CD4-positive, alpha-beta T cell treated with Interleukin-15 for 4 hours (primary cell): ENCODE data around the gene DALRD3.
"Not testable (repeated sequence)": the region's sequence is repeated elsewhere in the genome, so short reads cannot be mapped to it uniquely, and the experiment has no call there.

Experiments used
- DNase-seq: peaks from one replicate; pipeline ENCODE4 v3.0.0-alpha.2; 2020; ENCODE audit warnings: low spot score

DALRD3 gene

GRCh38 chr3:49021213-49021812 is 2.9 kb upstream of the DALRD3 start:
- DNase-seq = peak; percentile 99

GRCh38 chr3:49020330-49021212 is 2.2 kb upstream of the DALRD3 start:
- no peak for DNase-seq

DNA sequence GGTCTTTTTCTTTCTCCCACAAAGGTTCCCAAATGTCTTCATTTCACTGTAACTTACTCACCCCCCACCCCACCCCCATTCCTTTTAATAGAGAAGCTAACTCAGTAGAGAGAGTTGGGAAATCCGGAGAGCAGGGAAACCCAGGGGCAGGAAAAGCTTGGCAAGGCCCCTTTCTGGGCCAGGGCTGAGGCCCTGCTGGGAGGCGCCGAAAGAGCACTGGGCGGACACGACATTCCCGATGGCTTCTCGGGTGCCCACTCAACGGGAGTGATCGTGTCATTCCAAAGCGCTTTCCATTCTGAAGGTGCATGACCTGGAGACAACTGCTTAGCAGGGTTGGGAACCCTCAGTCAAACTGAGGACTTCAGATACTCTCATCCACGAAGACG is 1.6 kb upstream of the DALRD3 start:
- no peak for DNase-seq

DNA sequence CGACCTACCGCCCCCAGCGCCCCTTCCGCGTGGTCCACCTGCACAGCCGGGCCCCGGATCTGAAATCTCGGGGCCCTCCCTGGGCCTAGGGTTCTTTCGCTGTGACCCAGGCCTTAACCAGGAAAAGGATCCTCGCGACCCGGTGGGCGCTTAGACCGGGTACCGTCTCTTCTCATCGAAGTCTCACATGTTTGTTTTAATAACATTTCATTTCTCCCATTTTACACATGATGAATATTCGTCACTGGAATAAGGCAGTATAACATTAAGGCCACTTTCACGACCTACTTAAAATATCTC is 277 bp upstream of the DALRD3 start:
- DNase-seq = no peak

DNA sequence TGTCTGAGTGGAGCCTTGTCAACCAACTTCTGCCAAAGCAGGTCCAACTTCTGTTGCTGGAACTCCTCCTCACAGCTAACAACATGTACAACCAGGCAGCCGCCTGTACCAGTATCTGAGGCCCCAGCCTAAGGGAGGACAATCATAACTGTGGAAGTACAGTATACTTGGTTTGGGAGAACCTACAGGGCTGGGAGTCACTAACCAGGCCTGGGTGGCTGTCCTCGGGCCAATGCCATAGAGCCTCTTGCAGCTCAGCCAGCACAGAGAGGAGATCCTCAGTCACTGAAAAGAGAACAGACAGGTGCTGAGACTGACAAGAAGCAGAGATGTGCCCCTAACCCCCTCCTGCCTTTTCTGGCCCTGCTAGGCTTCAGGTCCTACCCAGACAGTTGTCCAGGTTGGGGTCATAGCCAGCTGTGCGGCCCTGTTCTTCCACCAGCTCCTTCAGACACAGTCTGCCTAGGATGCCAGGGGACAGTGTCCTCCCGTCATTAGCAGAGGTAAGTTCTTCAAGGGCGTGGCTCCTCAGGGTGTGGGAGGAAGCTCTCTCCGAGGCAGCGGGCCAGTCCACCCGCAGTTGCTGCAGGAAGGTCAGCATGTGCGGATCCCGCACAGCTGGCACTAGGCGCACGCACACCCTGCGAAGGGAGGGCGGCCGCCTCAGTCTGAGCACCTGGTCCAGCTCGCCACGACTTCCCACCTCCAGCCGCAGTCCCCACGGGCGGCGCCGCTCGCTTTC is 980 bp downstream of the DALRD3 start:
- no peak for DNase-seq

DNA sequence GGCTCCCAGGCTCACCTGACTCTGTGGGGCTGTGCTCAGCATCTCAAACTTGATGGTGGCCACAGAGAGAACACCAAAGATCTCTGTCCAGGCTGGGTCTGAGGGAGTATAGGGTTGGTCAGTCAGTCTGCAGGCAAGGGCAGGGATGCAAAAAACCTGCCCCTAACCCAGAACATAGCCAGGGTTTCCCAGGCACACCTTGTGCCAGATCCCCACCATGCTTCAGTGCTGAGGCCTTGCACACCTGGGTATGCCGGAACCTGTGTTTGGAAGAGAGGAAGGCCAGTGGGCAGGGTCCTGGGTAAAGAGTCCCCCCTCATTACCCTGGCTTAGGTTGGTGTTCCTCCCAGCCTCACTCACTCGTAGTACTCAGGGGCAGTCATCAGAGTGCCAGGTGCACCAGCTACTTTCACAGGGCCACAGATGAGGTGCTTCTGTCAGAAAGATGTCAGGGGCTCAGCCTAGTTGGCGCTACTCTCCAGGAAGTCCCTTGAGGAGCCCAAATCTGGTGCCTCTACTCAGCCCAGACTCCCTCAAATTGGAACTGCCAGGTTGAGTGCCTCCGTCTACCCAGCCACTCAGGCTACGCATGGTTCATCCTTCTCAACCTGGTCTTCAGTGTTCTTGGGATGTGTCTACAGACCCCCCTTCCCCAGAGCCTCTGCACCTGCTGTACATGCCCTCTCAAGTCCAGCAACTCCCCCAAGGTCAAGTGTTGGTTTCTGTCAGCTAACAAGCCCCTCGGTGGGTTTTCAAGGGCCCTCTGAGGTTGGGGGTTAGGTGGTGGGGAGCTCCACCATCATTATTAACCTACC is 1.8 kb downstream of the DALRD3 start:
- DNase-seq = no peak

DNA sequence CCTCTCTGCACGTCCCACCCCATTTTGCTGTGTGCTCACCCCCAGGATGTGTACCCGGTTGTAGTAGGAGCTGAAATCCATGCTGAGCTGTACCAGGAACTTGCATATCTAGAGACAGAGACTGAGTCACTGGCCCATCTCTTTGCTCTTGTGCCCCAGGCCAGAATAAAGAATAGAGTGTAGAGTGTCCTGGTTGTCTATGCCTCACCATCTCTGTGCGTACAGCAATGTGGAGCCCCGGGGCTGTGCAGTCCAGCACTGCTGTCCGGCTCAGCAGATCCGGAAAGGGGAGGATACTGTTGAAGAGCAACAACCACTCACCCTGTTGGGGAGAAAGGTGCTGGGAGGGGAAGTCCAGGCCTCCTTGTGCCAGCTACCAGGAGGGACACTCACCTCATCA is 2.6 kb downstream of the DALRD3 start:
- DNase-seq = no peak

GRCh38 chr3:49015072-49015471 is 3.3 kb downstream of the DALRD3 start:
- no peak for DNase-seq

GRCh38 chr3:49013738-49014660 is 4.4 kb downstream of the DALRD3 start:
- DNase-seq = peak; percentile 55

- no peak for DNase-seq
Observed at GRCh38 chr3:49013113-49013737, 5.2 kb downstream of the DALRD3 start.

- DNase-seq = no peak
Observed at GRCh38 chr3:49012441-49013017, 5.9 kb downstream of the DALRD3 start.

DNA sequence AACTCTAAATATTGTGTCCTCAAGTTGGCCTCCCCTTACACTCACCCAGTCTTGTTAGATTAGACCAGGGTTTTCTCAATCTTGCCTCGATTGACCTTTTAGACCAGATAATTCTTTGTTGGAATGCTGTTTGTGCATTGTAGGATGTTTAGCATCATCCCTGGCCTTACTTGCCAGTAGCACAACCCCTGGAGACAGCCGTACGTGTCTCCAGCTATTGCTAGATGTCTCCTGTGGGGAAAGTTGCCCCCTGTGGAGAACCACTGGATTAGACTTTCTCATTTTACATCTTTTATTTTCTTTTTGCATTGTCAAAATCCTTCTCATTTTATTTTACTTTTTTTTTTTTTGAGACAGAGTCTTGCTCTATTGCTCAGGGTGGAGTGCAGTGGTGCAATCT is 9.0 kb downstream of the DALRD3 start:
- no peak for DNase-seq

GRCh38 chr3:49008627-49009026 is 9.8 kb downstream of the DALRD3 start:
- DNase-seq = not testable (repeated sequence)

GRCh38 chr3:49007771-49008528 is 10.4 kb downstream of the DALRD3 start:
- peak; percentile 92 for DNase-seq

DNA sequence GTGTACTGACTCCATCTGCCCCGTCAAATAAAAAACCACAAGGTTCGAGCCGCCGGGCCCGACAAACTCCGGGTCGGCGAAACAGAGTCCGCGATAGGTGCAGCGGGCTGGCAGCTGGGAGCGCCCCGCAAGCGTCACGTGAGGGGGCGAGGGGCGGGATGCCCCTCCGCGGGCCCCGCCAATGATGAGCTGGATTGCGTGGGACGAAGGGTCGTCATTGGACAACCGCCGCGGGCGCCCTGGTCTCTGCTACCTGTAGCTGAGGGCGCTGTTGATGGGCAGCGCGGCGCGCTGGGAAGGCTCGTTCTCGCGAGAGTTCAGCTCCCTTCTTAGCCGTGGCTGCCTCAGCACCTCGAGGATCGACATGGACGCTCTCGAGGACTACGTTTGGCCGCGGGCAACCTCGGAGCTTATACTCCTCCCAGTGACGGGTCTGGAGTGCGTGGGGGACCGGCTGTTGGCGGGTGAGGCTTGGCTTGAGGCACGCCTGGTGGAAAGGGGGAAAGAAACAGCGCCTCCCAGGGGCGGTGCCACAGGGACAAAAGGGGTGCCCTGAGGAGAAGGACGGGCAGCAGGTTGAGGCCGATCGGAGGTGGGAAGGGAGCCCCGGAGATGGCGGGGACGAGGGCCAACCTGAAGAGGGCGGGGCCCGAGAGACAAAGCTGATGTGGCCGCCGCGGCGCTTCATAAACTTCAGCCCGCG is 11.2 kb downstream of the DALRD3 start, which contains the start of gene WDR6:
Gene WDR6 (plus strand): TSS at position 324 of the 703 bp plus-strand sequence. CDS start 41 bp downstream, at position 365.
- DNase-seq = peak; percentile 97

- DNase-seq = no peak
Observed at GRCh38 chr3:49006408-49007067, 11.8 kb downstream of the DALRD3 start.

DNA sequence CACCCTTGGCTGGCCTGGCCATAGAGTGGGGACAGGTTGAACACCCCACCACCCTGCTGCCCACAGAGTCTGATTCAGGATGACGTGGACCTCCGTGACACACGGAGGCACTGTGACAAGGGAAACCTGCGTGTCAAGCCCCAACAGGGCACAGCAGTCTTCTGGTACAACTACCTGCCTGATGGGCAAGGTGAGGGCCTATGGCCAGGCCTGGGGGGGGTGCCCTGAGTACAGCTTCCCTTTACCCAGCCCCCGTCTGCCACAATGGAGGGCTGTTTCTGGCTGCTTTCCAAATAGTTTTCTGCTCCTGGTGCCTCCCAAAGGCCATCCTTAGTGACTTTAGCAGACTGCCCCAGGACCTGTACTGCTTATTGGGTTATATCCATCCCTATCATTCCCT is 12.4 kb downstream of the DALRD3 start:
- no peak for DNase-seq

DNA sequence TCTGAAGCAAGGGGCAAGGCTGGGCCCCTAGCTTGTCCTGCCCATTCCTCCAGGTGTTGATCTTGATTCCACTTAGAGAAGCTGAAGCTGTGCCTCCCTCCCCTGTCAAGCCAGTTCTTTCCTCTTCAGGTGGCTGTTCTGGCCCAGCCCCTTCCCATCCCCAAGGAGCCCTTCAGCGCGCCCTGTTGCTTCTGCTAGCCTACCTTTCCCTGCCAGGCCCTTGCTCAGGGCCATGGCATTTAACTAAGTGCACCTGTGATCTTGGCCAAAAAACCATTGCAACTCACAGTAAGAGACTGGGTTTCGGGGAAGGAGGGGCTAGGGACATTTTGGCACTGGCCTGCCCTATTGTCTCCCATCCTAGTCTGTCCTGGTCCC is 13.1 kb downstream of the DALRD3 start:
- DNase-seq = no peak
